ENCODE results near the gene TSLP. TPM values are rescaled to one million over a fixed set of nuclear protein-coding genes. Genes with fewer than 3 reads are reported as not detected.

TSLP gene
- total and polyA plus RNA-seq, 2 of the 8 experiments (the other 6 are each of a cell fraction or from before 2014, with no cell fraction given): 0.39 to 1.9 TPM

DNA sequence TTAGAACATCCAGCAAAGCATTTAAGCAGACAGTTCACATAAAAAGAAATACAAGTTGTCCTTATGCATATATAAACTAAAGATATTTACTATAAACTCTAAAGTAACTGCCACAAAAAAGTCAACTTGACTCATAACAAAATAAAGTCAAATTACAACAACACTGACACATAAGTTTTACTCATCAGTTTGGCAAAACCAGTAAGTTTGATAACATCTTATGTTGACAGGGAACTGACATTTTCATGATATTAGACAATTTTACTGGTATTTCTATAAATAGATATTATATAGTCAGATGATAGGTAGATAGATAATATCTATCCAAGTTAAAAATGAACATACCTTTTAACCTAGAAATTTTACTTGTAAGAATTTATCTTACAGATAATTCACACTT is 9.9 kb upstream of the TSLP start:
- FAIRE-seq: no peak
- H3K4me3 ChIP-seq (ENCODE audit: extremely low read depth in 1 of 4, insufficient read depth in 2 of 4, low read depth in 3 of 4, low read length in 4 of 4): no peak overlapping the region

More for the DNA sequence above, 9.9 kb upstream of the TSLP start:
- Histone ChIP-seq H3K4ac (replicated peaks; ENCODE audit: insufficient read length, low read depth, low read length) (no peak overlapping the region), H3K4me1 (replicated peaks in 1 of 4; ENCODE audit: control insufficient read depth in 3 of 4, insufficient read depth in 4 of 4, low read length in 3 of 4) (no peaks in the 10 kb centered on the region), H2BK20ac (ENCODE audit: low read length) (no peak overlapping the region), H4K8ac (ENCODE audit: extremely low read depth, insufficient read depth, low read length) (no peak overlapping the region), H4K91ac (replicated peaks; ENCODE audit: insufficient read length, low read length) (no peak overlapping the region), H2BK12ac (ENCODE audit: low read depth, low read length) (no peak overlapping the region), H3K14ac (ENCODE audit: insufficient read length) (no peak overlapping the region), H2BK15ac (ENCODE audit: low read length) (no peak overlapping the region), H4K5ac (ENCODE audit: insufficient read length, low read depth, low read length) (no peak overlapping the region), H2BK120ac (replicated peaks; ENCODE audit: low read depth, low read length) (no peak overlapping the region), H2AK5ac (ENCODE audit: low read depth, low read length) (no peak overlapping the region), H3K23ac (ENCODE audit: insufficient read length) (no peak overlapping the region), H3K9ac (replicated peaks in 1 of 4; ENCODE audit: extremely low read depth in 1 of 4, low read depth in 3 of 4, low read length in 3 of 4) (no peak overlapping the region), H3K9me3 (ENCODE audit: insufficient read depth in 2 of 2, low read depth in 1 of 2, low read length in 1 of 2) (no peaks in the 10 kb centered on the region), H3K79me1 (ENCODE audit: low read depth, low read length) (no peaks in the 10 kb centered on the region), H3K23me2 (ENCODE audit: low read depth, low read length) (no peaks in the 10 kb centered on the region), H3K27ac (ENCODE audit: low read depth, low read length) (no peak overlapping the region), H3K4me2 (ENCODE audit: insufficient read depth in 1 of 2, low read depth in 2 of 2, low read length in 2 of 2) (no peak overlapping the region), H3K18ac (ENCODE audit: extremely low read depth, low read length) (no peak overlapping the region), H3K79me2 (ENCODE audit: control insufficient read depth in 1 of 2, insufficient read depth in 2 of 2, low read length in 2 of 2) (no peaks in the 10 kb centered on the region), H3K27me3 (replicated peaks in 1 of 4; ENCODE audit: control insufficient read depth in 3 of 4, extremely low read depth in 1 of 4, insufficient read depth in 3 of 4, low read length in 3 of 4) (no peaks in the 10 kb centered on the region), H2AFZ (ENCODE audit: low read length) (no peak overlapping the region), H3K36me3 (ENCODE audit: control insufficient read depth in 2 of 4, insufficient read depth in 4 of 4, low read length in 3 of 4) (no peaks in the 10 kb centered on the region), H4K20me1 (replicated peaks in 1 of 2; ENCODE audit: control insufficient read depth in 1 of 2, insufficient read depth in 2 of 2, low read length in 2 of 2) (no peaks in the 10 kb centered on the region), H3K56ac (replicated peaks; ENCODE audit: insufficient read length, low read depth, low read length) (no peak overlapping the region), H2BK5ac (ENCODE audit: low read depth, low read length) (no peak overlapping the region)
- ChIA-PET POLR2A (ENCODE audit: partially characterized antibody) (no interaction called here), CTCF (ENCODE audit: partially characterized antibody) (interaction anchor here (0.6 to 1.2 kb wide), 2 partner anchors 35 to 476 kb away, joined by 3 to 5 read pairs; no protein-coding TSS in a partner anchor)
- no peak for DNase-seq (ENCODE audit: low read depth in 1 of 2, low spot score in 2 of 2)
- TF ChIP-seq TAF1 (IDR thresholded peaks at IDR 0.05; ENCODE audit: low read depth, low read length) (no peak), POLR2A (IDR thresholded peaks at IDR 0.05; ENCODE audit: control extremely low read depth in 1 of 2, low read depth in 2 of 2, low read length in 2 of 2) (no peak)
- TF ChIP-seq, protein P1, sequence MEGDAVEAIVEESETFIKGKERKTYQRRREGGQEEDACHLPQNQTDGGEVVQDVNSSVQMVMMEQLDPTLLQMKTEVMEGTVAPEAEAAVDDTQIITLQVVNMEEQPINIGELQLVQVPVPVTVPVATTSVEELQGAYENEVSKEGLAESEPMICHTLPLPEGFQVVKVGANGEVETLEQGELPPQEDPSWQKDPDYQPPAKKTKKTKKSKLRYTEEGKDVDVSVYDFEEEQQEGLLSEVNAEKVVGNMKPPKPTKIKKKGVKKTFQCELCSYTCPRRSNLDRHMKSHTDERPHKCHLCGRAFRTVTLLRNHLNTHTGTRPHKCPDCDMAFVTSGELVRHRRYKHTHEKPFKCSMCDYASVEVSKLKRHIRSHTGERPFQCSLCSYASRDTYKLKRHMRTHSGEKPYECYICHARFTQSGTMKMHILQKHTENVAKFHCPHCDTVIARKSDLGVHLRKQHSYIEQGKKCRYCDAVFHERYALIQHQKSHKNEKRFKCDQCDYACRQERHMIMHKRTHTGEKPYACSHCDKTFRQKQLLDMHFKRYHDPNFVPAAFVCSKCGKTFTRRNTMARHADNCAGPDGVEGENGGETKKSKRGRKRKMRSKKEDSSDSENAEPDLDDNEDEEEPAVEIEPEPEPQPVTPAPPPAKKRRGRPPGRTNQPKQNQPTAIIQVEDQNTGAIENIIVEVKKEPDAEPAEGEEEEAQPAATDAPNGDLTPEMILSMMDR (IDR thresholded peaks at IDR 0.05; ENCODE audit: control extremely low read depth in 1 of 3, insufficient read depth in 1 of 3, low read depth in 1 of 3, low read length in 3 of 3): no peak
